Stimulated activated CD4-positive, alpha-beta T cell treated with anti-CD3 and anti-CD28 coated beads, Interleukin-1b, Interleukin-23, amount 100 ng/mL, for 24 hours (primary cell): ENCODE results near the gene ALPL.

Experiments used
- DNase-seq, 4 experiments: peaks; one replicate each; pipeline ENCODE4 v3.0.0-alpha.2; 2020; ENCODE audit warnings: low read depth in 4 of 4, low spot score in 1 of 4

ALPL gene

DNA sequence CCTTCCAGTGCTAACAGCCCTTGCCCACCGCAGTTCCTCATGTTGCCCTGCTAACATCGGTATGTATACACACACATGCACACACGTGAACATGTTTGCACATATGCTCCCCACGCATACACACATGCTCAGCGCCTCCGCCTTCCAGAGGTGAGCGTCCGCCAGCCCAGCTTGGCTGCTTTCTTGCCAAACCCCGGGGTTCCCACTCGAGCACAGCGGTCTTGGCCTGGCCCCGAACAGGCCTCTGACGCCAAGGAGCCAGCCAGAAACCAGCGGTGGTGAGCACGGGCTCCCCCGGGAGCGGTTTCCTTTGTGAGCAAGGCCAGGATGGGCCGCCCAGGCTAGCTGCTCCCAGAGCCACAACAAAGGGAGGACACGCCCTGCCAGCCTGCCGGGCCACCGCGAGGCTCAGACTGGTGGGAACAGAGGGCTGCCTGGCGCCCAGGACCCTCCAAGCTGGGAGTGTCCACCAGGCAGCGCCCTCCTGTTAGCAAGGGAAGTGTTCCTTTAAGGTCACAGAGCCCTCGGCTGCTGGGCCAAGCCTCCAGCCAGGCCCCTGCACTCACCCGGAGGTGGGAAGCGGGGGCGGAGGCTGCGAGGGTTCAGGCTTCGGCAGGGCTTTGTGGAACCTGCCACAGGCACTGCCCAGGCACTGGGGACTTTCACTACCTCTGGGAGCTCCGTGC is 65.4 kb downstream of the ALPL start:
- no peak for DNase-seq

DNA sequence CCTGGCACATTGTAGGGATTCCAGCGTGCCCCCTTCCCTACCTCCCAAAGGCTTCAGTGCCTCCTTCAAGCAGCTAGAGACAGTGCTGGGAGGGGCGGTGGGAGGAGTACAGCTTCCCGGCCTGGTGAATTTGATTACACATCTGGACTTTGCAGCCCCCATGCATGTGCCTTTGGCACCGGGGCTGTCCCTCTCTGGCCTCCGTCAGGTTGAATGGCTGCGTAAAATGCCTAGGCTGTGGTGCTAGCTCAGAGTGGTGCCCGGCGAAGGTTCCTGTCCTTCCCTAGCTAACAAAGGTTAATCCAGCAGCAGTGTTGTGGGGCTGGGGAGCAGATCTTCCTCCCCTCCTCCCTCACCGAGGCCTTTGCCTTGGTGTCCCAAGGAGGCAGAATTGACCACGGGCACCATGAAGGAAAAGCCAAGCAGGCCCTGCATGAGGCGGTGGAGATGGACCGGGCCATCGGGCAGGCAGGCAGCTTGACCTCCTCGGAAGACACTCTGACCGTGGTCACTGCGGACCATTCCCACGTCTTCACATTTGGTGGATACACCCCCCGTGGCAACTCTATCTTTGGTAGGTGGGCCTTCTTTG is 66.2 kb downstream of the ALPL start:
- no peak for DNase-seq

DNA sequence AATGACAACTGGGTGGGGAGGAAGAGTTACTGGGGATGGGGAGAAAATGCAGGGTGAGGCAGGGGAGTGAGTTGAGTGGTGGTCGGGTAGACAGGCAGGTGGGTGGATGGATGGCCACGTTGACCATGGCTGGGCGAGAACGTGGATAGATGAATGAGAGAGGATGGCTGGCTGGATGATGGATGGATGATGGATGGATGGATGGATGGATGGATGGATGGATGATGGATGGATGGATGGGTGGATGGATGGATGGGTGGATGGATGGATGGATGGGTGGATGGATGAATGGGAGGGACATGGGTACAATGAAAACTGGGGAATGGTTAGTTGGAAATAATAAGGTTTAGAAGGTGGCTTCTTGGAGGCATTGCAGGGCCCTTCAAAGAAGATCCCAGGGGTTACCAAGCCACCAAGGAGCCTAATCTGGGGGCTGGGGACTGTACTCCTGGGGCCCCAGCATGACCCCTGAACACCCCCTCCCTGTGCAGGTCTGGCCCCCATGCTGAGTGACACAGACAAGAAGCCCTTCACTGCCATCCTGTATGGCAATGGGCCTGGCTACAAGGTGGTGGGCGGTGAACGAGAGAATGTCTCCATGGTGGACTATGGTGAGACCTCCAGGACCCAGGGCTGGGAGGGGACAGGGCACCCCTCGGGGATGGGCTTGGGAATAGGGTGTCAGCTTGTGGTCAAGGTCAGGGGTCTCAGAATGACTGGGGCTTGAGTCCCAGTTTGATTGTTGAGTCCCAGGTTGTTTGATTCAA is 67.0 kb downstream of the ALPL start:
- DNase-seq = no peak

DNA sequence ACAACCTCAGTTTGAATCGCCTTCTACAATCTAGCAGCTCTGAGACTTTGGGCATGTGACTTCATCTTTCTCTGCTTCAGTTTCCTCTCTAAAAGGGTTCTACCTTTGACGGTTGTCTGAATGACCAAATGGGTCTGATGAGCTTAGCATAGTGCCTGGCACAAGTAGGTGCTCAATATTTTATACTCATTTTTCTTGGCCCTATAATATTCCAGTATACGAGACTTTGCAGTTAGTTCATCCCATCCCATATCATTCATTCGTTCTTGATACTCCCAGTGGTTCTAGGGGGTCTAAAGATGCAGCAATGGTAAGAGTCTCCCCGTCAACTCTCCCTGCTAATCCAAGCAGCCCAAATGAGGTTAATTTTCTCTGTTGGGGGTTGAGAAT is 67.6 kb downstream of the ALPL start:
- no peak for DNase-seq

DNA sequence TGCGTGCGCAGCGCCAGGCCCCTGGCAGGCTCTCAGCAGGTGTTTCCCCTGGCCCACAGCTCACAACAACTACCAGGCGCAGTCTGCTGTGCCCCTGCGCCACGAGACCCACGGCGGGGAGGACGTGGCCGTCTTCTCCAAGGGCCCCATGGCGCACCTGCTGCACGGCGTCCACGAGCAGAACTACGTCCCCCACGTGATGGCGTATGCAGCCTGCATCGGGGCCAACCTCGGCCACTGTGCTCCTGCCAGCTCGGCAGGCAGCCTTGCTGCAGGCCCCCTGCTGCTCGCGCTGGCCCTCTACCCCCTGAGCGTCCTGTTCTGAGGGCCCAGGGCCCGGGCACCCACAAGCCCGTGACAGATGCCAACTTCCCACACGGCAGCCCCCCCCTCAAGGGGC is 68.1 kb downstream of the ALPL start:
- no peak for DNase-seq

DNA sequence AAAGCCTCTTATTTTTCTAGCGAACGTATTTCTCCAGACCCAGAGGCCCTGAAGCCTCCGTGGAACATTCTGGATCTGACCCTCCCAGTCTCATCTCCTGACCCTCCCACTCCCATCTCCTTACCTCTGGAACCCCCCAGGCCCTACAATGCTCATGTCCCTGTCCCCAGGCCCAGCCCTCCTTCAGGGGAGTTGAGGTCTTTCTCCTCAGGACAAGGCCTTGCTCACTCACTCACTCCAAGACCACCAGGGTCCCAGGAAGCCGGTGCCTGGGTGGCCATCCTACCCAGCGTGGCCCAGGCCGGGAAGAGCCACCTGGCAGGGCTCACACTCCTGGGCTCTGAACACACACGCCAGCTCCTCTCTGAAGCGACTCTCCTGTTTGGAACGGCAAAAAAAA is 68.7 kb downstream of the ALPL start:
- no peak for DNase-seq

DNA sequence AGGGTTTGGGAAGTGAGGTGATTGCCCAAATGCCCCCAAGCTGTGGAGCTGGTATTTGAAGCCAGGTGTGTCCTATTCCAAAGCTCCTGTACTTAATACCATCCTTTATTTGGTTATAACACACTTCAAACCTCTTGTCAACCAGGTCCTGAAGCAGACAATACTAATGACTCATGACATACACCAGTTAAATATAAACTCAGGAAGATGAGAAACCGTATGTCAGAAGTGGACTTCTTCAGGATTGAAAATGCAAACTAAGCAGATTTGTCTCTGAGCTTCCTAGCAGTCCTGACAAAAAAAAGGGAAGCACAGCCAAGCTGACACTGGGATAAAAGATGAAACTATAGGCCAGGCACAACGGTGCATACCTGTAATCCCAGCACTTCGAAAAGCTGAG is 70.6 kb downstream of the ALPL start:
- no peak for DNase-seq

DNA sequence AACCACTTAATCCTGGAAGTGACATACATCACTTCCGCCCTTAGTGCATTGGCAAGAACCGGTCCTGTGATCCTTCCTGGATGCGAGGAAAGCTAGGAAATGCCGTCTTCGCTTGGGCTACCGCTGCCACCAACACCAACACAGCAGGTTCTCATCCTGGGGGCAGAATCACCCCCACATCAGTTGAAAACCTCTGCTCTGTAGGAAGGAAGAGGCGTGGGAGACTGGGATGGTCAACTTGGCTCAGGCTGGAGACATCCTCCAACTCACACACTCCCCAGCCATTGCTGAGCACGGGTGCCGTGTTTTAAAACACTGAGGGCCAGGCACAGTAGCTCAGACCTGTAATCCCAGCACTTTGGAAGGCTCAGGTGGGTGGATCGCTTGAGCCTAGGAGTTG is 74.9 kb downstream of the ALPL start:
- no peak for DNase-seq

DNA sequence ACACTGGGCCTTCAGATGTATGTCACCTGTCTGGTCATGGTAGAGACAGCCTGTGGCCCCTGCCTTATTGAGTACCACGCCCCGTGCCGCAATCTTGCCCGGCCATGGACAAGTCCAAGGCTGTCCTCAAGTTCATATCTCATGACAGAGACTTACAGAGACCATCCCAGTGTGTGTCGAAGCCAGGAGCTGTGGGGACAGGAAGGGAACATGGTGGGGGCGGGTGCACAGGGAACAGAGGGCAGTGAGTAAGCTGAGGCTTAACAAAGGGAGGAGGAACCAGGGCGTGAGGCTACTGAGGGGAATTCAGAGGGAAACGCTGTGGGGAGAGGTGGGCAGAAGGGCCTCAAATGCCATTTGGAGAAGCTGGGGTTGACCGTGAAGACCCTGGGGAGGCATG is 75.8 kb downstream of the ALPL start:
- no peak for DNase-seq

DNA sequence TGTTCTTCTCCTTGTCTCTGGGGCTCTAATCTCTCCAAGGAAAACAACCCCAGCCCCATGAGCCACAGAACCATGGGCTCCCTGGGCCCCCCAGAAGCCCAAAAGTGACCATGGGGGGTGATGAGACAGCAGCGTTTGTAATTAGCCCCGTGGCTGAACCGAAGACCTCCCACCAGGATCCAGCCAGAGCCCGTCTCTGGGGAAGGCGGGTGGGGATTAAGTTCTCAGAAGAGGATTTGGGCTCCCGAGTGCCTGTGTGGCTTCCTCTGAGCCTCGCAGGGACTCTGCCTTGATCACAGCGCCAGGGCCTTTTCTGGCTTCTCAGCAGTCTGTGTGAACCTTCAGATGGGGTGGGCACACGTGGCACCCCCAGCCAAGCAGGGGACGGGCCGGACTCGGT is 77.0 kb downstream of the ALPL start:
- no peak for DNase-seq

DNA sequence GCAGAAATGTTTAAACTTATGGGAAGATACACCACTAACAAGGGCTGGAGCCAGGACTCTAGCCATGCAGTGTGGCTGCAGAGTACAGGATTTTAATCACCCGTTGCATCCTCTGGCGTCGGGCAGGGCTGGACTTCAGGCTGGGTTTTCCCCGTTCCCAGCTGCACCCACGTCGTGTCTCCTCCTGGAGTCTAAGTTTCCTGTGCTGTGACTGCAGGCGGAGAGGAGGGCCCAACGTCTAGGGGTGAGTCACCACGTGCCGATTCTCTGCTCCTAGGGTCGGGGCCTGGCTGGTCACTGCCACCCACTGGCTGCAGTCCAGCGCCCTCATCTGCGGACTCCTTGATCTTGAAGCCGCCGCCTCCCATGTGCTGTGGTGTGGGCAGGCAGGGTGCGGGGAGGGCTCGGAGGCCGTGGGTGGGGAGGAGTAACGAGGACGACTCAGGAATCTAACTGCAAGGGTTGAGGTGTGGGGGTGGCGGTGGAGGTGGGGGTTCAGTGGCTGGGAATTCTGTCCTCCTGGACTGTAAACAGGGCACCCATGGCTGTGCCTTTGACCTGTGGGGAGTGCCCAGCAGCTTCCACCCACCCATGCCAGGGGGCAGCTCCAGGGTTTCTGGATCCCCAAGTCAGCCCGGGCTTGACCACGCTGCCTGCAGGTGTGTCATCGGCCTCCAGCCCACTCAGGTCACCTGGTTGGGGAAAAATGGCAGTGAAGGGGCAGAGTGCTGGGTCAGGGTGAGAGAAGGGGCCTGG is 77.8 kb downstream of the ALPL start:
- DNase-seq = no peak

DNA sequence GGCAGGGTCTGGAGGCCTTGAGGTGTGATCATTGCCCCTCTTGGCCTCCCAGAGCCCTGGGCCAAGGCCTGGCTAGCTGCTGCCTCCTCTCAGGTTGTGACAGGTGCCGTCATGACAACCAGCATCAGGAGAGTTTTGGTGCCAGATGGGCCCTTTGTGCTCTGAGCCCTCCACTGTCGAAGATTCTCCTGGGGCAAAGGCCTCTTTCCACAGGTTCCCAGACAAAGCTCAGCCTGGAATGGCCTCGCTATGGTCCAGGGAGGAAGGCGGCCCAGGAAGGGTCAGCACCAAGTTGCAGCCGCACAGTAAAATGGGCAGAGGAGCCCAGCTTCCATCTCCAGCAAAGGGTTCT is 78.4 kb downstream of the ALPL start:
- no peak for DNase-seq

DNA sequence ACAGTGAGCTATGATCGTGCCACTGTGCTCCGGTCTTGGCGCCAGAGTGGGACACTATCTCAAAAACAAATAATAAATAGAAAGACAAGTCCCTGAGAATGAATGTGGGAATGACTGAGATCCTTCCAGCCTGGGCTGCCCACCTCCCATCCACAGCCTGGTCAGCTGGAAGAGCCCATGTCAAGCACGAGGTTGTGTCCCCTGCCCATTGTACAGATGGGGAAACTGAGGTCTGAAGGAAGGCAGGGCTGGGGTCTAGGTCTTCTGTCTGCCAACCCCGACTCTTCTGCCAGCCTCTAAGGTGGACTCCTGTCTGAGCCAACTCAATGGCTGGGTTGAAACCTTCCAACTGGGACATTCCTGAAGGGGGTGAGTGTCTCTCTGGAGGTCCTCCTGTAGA is 80.4 kb downstream of the ALPL start:
- DNase-seq = no peak

DNA sequence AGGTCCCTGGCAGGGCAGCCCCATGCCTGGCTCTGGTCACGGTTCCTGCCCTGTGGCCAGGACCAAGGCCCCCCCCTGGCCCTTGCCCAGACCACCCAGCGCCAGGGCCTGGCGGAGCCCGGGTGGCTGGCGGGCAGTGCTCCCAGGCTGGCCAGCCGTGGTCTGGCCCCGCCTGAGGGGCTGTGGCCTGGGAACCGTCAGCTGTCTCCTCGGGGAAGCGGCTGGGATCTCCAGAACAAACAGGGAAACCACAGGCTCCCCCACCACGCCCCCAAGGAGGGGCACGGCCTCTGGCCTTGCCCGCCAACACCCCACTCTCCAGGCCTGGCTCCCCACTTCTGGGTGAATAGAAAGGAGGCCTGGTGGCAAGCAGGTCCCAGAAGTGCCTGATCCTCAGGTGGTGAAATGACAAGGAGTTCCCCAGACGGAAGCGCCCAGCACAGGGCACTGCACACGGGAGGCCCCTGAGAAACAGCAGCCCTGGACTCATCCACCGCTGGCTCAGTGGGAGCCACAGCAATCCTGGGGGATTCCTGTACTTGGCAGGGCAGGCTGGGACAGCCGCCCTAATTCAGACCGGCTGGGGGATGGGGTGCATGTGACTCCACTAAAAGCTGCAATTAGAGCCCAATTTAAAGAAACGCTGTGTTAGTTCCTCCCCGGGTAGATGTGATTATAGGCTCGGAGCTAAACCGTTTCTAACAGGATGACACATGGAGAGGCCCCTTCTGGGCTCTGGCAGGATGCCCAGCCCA is 81.1 kb downstream of the ALPL start:
- no peak for DNase-seq

DNA sequence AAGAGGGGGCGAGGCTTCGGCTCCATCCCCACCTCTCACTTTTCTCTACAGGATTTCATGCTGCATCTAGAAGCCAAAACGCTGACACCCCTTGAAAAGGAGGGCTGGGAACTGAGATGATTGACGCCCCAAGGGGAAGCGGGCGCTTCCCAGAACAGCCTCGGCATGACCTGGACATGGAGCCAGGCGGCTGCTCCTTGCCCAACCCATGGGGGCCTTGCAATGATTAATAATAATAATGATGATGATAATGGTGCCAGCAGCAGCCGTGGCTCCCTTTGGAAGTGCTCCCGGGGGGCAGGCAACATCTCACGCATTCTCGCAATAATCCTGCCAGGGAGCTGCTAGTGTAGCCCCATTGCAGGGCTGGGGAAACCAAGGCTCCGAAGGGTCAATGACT is 81.7 kb downstream of the ALPL start:
- no peak for DNase-seq

DNA sequence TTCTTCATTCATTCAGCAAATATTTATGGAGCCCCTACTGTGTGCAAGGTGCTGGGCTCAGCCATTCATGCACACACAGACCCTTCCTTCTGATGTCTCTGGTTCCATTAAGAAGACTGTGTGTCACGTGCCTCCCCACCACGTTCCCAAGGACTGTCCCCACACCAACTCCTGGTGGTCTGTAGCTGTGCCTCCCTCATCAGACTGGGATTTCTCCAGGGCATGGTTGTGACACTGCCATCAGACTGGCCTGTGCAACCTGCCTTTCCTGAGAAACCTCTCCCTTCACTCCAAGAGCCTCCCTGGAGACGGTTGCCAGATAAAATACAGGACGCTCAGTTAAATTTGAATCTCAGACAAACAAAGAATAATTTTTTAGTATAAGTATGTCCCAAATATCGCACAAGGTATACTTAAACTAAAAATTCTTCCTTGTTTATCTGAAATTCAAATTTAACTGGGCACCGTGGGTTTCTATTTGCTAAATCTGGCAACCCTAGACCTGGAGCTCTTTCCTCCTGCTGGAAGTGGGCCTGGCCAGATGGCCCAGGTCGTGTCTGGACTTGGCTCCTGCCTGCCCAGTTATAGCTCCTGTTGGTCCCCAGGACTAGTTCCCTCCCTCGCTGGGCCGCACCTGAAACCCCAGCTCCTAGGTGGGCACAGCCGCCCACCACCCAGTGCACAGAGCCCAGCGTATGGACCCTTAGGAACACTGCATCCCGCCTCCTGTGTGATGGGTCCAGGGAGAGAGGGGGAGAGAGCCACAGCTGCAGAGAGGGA is 83.1 kb downstream of the ALPL start:
- no peak for DNase-seq

DNA sequence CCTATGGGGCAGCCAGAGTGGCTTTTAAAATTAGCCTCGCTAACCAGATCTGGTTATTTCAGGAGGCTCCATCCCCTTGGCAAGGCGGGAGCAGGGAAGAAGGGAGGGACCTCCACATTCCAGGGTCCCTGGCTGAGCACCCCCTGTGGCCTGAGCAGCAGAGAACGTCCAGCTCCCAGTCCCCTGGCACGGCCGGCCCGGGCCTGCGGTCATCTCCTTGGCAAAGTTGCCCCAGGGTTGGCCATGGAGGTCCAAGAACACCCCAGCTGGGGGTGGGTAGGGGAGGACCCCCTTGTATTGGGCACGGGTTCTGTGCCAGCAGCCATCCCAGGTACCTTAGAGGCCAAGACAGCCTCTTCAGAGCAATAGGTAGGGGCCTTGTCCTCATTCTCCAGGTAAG is 84.0 kb downstream of the ALPL start:
- no peak for DNase-seq

DNA sequence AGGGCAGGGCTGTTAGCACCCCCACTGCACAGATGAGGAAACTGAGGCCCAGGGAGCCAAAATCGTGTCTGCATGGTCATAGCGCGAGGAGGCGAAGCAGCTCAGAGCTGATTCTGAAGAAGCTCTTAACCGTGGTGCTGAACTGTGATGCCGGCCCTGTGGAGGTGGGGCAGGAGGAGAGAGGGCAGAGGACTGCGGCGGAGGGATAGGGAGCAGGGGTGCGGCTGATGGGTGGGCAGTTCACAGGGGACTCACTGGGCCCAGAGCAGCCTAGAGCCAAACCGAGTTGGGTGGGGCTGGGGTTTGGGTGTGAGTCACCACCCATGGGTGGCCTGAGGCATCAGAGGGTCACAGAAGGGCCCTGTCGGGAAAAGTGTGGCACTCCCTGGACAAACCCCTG is 85.3 kb downstream of the ALPL start:
- DNase-seq = no peak

DNA sequence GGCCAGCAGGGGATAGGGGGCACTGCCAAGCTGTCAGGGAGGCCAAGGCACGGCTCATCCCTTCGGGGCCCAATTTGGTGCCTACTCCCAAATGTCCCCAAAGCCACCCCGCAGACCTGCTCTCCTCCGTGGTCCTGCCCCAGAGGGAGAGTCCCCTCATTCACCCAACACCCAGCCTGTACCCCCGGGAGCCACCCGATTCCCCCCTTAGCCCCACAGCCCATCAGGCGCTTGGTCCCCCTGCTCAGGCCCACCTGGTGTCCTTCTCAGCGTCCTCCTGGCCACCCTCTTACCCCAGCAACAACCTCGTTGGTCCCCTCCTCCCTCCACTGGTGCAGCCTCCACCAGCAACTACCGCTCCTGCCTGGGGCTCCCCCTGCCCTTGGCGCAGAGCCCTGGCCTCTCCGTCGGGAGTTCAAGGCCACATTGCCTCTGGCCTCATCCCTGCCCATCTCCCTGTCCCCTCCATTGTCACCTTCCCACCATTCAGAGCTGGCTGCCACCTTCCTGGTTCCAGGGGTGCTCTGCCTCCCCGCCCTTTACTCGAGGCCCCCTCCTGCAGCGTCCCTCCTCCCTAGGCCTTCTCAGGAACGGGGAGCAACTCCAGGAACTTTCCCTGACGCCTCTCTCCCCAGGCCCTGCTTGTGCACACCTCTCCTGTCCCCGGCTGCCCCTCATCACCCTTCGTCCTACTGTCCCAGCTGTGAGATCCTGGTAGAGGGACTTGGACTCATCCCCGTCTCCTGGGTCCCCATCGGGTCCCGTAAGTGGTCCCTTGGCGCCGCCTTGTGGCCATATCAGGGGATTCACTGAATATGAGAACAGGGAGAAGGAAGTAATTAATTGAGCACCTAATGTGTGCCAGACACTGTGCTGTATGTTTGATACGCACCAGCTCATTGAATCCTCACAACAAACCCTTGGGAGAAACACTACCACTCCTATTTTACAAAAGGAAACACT is 86.0 kb downstream of the ALPL start:
- DNase-seq = peak; percentile 31 to 60 (median 36)
